ENCODE measurements around the gene RICTOR. TPM values are rescaled to one million over a fixed set of nuclear protein-coding genes. Genes with fewer than 3 reads are reported as not detected.

Gene RICTOR
- total RNA-seq, 1 experiment from 2014 or later: 21.7 TPM

DNA sequence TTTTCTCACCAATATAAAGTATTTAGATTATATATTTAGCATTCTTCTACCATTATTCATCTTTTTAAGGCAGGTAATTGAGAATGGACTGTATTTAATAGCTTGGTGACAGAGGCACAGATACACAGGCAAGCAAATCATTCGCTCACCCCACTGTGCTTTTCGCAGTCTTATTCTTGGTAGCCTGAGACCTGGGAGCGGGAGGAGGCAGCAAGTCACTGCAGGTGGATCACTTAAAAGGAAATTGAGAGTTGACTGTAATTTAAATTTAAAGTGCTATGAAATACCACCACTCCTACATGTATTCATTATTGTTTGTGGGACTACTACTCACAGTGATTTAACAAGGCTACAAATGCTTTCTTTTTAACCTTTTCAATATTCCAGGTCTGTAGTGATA, 9.7 kb downstream of the RICTOR start (continued):
- TF ChIP-seq POLR2A (IDR thresholded peaks at IDR 0.05; ENCODE audit: borderline replicate concordance, extremely low read depth, insufficient read depth, insufficient read length): no peak

DNA sequence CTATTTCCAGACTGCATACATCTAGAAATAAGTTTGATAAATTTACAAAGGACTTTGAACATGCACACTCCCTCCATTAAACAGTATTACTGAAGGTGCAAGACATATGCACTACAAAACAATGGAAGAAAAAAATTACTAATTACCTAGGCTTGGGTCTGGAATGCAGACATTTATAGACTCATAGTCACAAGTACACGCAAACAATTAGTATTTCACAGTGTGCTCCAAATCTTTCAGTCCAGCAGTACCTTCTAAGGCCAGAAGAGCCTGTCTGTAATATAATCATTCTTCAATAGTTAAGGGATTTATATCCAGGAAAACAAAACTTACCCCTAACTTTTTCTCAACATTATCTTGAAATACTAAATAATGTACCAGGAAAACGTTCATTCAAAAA, 11.2 kb downstream of the RICTOR start:
- H3K4me3 ChIP-seq (replicated peaks in 1 of 2; ENCODE audit: low read depth in 1 of 2, low read length in 2 of 2): no peak overlapping the region
- H3K27me3 ChIP-seq (ENCODE audit: insufficient read depth, low read length): no peaks in the 10 kb centered on the region
- ChIA-PET CTCF (no interaction called here), RAD21 (ENCODE audit: low non-redundant PET in 1 of 2, low total read pairs in 2 of 2, uncharacterized antibody in 2 of 2, unreplicated experiment in 2 of 2) (no interaction called here), POLR2A (no interaction called here)
- H3K79me2 ChIP-seq (ENCODE audit: insufficient read depth, low read length): peaks cover 63% of the 10 kb centered on the region
- H3K27ac ChIP-seq (ENCODE audit: low read depth, low read length): no peak overlapping the region
- TF ChIP-seq, protein P1, sequence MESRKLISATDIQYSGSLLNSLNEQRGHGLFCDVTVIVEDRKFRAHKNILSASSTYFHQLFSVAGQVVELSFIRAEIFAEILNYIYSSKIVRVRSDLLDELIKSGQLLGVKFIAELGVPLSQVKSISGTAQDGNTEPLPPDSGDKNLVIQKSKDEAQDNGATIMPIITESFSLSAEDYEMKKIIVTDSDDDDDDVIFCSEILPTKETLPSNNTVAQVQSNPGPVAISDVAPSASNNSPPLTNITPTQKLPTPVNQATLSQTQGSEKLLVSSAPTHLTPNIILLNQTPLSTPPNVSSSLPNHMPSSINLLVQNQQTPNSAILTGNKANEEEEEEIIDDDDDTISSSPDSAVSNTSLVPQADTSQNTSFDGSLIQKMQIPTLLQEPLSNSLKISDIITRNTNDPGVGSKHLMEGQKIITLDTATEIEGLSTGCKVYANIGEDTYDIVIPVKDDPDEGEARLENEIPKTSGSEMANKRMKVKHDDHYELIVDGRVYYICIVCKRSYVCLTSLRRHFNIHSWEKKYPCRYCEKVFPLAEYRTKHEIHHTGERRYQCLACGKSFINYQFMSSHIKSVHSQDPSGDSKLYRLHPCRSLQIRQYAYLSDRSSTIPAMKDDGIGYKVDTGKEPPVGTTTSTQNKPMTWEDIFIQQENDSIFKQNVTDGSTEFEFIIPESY (IDR thresholded peaks at IDR 0.05; ENCODE audit: extremely low read depth, insufficient replicate concordance, low read length): no peak
- TF ChIP-seq POLR2A (IDR thresholded peaks at IDR 0.05; ENCODE audit: borderline replicate concordance, extremely low read depth, insufficient read depth, insufficient read length) (no peak), JUND (IDR thresholded peaks at IDR 0.05) (no peak), CBX3 (IDR thresholded peaks at IDR 0.05; ENCODE audit: low read depth) (no peak), TCF7L2 (IDR thresholded peaks at IDR 0.05; ENCODE audit: borderline replicate concordance, extremely low read depth, insufficient read depth, insufficient read length) (no peak), RAD21 (IDR thresholded peaks at IDR 0.05; ENCODE audit: low read depth) (no peak)
- ATAC-seq (no peak), DNase-seq (ENCODE audit: low read depth, low spot score) (no peak)
- H2AFZ ChIP-seq (ENCODE audit: low read depth, low read length, poor library complexity, severe bottlenecking): no peak overlapping the region
- H3K4me1 ChIP-seq (ENCODE audit: control insufficient read depth in 1 of 2, insufficient read depth in 2 of 2, low read length in 2 of 2): no peaks in the 10 kb centered on the region
- H4K20me1 ChIP-seq (ENCODE audit: insufficient read depth): no peaks in the 10 kb centered on the region
- no peaks in the 10 kb centered on the region for H3K9me2 ChIP-seq (ENCODE audit: insufficient read depth)
- no peaks in the 10 kb centered on the region for H3K9me3 ChIP-seq (ENCODE audit: control insufficient read depth in 1 of 2, insufficient read depth in 1 of 2, low read depth in 1 of 2, low read length in 2 of 2)
- no TSS peak for BruUV-seq (replicated peaks)
- no peaks in the 10 kb centered on the region for H3K36me3 ChIP-seq (ENCODE audit: control insufficient read depth in 1 of 2, insufficient read depth in 2 of 2, low read length in 2 of 2)
- intact Hi-C loops (cut with micrococcal nuclease): no loop called here
- no peak overlapping the region for H3K9ac ChIP-seq (ENCODE audit: low read length)
- no peak overlapping the region for H3K4me2 ChIP-seq (ENCODE audit: low read length)

DNA sequence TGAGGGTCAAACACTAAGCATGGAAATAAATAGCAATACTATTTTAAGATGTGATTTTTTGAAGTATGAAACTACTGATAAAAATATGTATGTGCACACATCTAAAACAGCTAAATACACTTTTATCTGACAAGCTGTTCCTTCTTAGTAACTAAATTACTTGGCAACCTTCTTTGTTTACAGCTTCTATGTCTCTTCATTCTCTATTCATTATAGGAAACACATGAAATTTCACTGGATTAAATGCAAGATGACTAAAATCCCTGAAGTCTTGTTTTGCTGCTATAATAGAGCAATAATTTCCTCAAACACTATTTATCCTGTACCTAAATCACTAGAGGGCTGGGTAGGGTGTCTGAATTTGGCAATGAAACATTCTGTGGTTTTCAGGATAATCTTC, 11.7 kb downstream of the RICTOR start:
- Histone ChIP-seq H3K9ac (ENCODE audit: low read length) (no peak overlapping the region), H2AFZ (ENCODE audit: low read depth, low read length, poor library complexity, severe bottlenecking) (no peak overlapping the region), H3K79me2 (ENCODE audit: insufficient read depth, low read length) (peaks cover 59% of the 10 kb centered on the region), H3K9me3 (ENCODE audit: control insufficient read depth in 1 of 2, insufficient read depth in 1 of 2, low read depth in 1 of 2, low read length in 2 of 2) (no peaks in the 10 kb centered on the region), H3K4me1 (ENCODE audit: control insufficient read depth in 1 of 2, insufficient read depth in 2 of 2, low read length in 2 of 2) (no peaks in the 10 kb centered on the region), H3K9me2 (ENCODE audit: insufficient read depth) (no peaks in the 10 kb centered on the region), H3K27ac (ENCODE audit: low read depth, low read length) (no peak overlapping the region), H3K4me3 (replicated peaks in 1 of 2; ENCODE audit: low read depth in 1 of 2, low read length in 2 of 2) (no peak overlapping the region), H3K36me3 (ENCODE audit: control insufficient read depth in 1 of 2, insufficient read depth in 2 of 2, low read length in 2 of 2) (no peaks in the 10 kb centered on the region), H3K27me3 (ENCODE audit: insufficient read depth, low read length) (no peaks in the 10 kb centered on the region), H3K4me2 (ENCODE audit: low read length) (no peak overlapping the region), H4K20me1 (ENCODE audit: insufficient read depth) (no peaks in the 10 kb centered on the region)
- RAD21 ChIA-PET (ENCODE audit: low non-redundant PET in 1 of 2, low total read pairs in 2 of 2, uncharacterized antibody in 2 of 2, unreplicated experiment in 2 of 2): no interaction called here
- ATAC-seq: no peak
- POLR2A ChIA-PET: no interaction called here
- no peak for DNase-seq (ENCODE audit: low read depth, low spot score)
- intact Hi-C loops (cut with micrococcal nuclease): no loop called here
- CTCF ChIA-PET: no interaction called here
- BruUV-seq (replicated peaks): no TSS peak
- TF ChIP-seq JUND (IDR thresholded peaks at IDR 0.05) (no peak), REST (IDR thresholded peaks at IDR 0.05; ENCODE audit: low read depth) (no peak), FOSL1 (IDR thresholded peaks at IDR 0.05; ENCODE audit: low read depth) (no peak), YY1 (IDR thresholded peaks at IDR 0.05; ENCODE audit: extremely low read depth, insufficient replicate concordance, low read depth, low read length) (no peak), POLR2AphosphoS5 (IDR thresholded peaks at IDR 0.05; ENCODE audit: low read depth, low read length) (no peak), SIN3A (IDR thresholded peaks at IDR 0.05; ENCODE audit: low read depth) (no peak), SP1 (IDR thresholded peaks at IDR 0.05; ENCODE audit: low read depth) (no peak), ELF1 (IDR thresholded peaks at IDR 0.05; ENCODE audit: borderline replicate concordance, low read depth) (no peak), EZH2phosphoT487 (IDR thresholded peaks at IDR 0.05; ENCODE audit: borderline replicate concordance) (no peak)
- TF ChIP-seq, protein P2, sequence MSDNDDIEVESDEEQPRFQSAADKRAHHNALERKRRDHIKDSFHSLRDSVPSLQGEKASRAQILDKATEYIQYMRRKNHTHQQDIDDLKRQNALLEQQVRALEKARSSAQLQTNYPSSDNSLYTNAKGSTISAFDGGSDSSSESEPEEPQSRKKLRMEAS (IDR thresholded peaks at IDR 0.05): no peak
